Stimulated activated CD4-positive, alpha-beta T cell treated with anti-CD3 and anti-CD28 coated beads, Interleukin-1b, Interleukin-23, amount 100 ng/mL, for 4 hours (primary cell): Measurements from ENCODE around the gene AFDN.
"Not testable (repeated sequence)": the region's sequence is repeated elsewhere in the genome, so short reads cannot be mapped to it uniquely, and the experiment has no call there.

Experiments used
- DNase-seq, 2 donors: peaks; one replicate each; pipeline ENCODE4 v3.0.0-alpha.2; 2020; ENCODE audit warnings: low read depth in 2 of 2

AFDN gene

DNA sequence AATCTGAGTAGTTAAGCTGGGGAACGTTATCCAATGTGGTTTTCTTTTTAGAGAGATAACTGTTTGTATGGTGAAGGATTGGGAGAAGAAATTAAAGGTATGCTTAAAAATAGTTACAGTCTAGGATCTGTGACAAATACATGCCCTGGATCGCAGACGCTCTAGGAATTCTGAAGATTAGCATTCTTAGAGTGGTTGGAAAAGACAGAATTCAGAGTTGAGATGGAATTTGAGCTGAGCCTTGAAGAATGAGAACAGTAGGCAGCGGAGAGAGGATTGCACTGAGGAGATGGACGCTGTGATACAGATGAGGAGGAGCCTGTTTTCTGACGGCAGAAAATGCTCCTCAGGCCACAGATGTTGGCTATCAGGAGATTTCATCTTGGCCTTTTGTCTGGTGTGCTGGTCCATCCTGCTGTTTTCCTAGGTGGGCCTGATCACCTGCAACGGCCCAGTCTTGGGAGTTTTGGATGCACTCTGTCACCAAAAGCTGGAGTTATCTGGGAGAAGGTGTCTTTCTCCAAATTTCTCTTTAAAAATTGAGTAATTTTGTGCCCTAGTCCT lies 122.5 kb downstream of the AFDN start:
- DNase-seq = no peak

DNA sequence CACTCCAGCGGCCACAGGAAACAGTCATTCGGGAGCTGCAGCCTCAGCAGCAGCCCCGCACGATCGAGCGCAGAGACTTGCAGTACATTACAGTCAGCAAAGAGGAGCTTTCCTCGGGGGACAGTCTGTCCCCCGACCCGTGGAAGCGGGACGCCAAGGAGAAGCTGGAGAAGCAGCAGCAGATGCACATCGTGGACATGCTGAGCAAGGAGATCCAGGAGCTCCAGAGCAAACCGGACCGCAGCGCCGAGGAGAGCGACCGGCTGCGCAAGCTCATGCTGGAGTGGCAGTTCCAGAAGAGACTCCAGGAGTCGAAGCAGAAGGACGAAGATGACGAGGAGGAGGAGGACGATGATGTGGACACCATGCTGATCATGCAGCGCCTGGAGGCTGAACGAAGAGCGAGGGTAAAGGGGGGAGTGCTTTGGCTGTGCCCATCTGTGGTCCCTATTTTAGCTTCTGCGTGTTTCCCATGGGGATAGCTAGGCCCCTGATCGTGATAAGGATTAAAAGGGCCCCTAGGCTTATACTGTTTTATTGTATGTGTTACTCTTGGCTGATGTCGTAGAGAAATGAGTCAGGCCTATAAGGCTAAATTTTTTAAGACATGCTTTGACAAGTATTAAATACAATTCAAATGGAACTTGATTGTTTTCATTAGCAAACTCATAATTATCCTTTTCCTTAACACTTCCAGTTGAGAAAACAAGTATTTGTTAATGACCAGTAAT lies 125.2 kb downstream of the AFDN start:
- DNase-seq = no peak

DNA sequence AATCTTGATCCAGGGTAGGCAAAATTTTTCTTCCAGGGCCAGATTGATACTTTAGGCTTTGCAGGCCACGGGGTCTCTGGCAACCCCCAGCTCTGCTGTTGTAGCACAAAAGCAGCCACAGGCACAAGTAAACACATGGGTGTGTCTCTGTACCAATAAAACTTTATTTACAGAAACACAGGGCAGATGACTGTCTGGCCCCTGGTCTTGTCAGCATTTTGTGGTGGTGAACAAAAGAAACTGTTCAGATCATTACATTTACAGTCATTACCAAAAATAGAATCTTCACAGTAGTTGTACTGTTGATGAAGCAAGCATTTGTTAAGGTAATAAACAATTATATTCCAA lies 125.8 kb downstream of the AFDN start:
- no peak for DNase-seq

DNA sequence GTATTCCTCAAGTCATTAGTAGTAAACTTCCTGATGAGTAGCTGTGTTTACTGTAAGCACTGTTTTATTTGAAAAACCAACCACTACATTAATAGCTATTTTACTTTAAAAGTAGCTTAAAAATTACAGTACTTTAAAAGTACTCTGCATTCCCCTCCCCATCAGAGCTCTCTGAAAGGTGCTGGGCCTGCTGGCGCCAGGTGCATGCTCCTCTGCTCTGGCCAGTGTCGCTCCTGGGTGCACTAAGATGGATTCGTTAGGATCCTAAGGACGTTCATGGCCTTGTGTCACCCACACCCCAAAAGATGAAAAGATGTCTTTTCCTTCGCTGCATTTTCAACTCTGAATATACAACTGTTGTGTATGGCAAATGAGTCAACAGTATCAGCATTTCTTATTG lies 126.8 kb downstream of the AFDN start:
- no peak for DNase-seq

DNA sequence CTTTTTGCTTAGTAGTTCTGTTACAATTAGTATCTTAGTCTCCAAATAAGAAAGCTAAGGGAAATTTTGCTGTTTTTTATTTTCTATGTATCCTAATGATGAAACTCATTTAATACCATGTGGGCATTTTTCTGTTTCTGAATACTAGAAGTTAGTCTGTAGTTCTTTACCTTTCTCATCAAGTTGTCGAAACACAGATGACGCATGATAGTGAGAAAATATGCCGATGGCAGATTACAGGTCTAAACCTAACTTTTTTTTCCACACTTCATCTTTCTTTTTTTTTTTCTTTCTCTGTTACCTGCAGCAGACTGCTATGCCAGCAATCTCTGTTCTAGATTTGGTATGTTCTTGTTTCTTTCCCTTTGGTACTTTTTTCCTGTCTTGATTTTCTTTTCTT lies 127.4 kb downstream of the AFDN start:
- no peak for DNase-seq

DNA sequence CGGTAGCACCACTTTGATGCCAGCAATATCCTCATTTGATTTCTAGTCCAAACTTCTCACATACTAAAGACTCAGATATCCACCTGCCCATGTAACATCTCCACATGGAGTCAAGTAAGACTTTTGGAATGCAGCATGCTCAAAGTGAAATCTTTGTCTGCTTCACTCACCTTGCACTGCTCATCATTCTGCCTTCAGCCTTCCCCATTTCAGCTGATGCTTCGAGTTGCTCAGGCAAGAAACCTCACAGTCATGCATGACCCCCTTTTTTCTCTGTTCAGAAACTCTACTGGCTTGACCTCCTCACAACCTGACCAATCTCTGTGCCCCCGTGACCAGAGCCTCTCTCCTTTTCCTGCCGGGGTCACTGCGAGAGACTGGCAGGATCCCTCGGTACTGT lies 129.8 kb downstream of the AFDN start:
- DNase-seq = no peak

DNA sequence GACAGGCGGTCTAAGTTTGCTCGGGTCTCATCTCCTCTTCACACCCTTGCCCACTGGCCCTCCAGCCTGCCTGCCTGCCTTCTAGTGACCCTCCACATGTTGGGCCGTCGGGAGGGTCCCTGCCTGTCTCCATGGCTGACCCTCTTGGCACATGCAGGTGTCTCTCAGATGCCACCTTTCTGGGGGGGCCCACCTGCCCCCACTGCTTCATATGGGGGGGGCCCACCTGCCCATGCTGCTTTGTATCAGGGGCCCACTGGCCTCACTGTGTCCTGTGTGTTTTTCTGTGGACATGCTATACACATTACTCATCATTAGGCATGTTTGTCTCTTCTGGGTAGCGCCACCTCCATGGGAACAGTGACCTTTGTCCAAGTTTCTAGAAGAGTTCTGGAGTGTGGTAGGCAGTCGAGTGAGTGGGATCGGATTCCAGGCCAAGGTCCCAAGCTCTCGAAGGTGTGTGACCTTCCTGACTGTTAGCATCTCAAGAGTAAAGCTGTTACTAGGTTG lies 130.3 kb downstream of the AFDN start:
- no peak for DNase-seq

DNA sequence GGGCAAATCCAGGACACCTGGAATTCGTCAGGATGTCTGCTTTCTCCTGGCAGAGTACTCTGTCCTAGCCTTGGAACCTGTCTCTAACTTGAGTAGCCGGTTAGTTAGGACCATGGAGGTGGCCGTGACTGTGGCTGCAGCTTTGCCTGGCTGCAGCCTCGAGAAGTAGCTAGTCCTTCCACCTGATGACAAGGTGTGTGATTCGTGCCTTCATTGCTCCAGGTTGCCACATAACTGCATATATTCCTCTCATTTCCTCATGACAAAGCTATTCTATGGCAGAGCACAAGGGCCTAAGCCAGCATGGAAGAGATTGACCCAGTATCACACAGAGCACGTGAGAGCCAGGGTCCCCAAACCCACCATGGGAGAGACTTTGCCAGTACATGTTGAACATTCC lies 130.9 kb downstream of the AFDN start:
- no peak for DNase-seq

DNA sequence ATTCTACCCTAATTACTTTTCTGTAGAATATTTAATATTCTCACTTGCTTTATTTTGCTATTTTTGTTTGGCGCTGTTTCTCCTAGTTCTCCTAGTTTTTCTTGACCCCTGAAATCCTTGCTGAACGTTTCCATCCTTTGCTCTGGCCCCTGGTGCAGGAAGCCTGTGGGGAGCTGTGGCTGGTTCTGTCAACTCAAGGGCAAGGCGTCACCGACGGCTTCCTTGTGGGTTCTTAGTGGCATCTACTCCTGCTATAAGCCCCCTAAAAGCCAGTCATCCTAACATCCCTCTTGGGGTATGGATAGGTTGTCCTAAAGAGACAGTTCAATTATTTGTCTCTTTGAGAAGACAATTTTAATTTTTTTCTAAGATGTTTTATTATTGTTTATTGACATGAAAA lies 133.9 kb downstream of the AFDN start:
- DNase-seq = no peak

DNA sequence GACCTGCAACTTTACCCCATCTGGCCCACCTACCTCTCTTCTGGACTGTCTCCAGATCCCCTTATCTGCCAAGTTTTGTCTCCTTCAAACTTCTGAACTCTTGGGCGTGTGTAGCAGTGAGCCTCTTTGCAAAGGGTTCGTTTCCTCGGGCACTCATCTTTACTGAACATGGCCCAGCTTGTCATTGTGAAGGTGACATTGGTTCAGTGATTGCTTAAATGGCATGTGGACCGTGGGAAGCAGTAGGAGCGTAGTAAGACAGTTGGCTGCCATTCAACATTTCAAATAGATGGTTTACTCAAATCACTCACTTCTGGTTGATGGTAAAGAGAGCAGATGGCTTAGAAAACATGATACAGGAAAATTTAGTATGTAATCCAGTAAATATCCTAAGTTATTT lies 136.0 kb downstream of the AFDN start:
- DNase-seq = no peak

DNA sequence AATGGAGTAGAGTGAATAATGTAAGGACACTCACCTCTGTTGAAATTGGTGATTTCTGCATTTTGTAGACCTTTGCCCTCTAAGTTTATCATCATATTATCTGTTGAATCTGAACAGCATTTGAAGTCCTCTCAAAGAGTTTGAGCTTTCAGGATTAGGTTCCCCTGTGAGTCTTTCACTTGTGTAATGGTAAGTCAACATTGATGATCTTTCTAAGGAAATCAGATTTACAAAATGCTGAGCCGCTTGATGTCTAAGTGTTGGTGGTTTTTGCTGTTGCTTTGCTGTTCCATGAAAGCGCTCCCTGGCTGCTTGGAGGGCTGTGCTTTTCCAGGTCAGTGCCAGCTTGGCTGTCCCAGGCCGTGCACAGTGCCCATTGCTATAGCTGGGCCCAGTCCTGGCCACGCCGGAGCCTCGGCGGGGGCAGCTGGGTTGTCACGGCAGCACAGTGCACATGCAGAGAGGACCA lies 136.9 kb downstream of the AFDN start:
- no peak for DNase-seq

DNA sequence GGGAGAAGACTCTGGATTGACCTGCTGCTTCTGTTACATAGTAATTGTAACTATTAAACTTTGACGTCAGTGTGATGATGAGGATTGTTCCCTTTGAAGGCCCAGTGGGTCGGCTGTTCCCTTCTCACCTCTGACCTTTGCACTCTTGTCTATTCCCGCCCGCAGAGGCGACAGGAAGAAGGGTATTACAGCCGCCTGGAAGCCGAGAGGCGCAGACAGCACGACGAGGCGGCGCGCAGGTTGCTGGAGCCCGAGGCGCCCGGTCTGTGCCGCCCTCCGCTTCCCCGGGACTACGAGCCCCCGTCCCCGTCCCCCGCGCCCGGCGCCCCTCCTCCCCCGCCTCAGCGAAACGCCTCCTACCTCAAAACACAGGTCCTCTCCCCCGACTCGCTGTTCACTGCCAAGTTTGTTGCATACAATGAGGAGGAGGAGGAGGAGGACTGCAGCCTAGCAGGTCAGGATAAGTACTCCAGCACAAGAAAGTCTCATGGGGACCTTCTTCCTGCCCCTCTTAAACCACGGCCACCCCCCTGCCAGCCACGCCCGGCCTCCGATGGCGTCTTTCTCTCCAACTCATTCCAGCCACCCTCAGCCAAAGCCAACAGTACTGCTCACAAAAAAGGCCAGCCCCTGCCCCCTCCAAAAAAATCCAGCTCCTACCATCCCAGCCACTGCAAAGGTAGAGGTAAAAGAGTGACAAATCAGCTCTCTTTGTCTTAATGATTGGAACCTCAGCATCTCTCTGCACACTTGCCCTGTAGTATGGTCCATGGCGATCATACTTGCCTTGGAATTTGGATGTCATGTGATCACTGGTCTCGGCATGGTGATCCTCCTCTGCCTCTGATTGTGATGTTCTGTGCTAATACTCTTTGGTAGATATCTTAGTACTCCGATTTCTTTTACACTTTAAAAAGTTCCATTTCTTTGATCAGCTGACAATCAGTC lies 139.2 kb downstream of the AFDN start:
- DNase-seq = no peak

DNA sequence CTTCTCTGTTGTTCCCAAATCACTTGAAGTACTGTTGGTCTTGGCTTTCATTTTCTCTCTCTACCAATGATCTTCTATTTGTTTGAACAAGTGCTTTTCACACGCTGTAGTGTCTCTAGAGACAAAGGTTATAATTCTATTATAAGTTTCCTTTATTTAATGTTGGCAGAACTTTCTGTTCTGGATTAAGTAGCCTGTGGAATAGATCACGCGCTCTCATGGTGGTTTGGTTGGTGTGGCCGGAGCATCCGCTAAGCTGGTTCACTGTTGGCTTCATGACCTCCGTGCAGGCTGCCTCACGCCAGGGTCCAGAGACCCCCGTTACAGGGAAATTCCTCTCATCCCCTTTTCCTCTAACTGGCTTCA lies 139.8 kb downstream of the AFDN start:
- no peak for DNase-seq

DNA sequence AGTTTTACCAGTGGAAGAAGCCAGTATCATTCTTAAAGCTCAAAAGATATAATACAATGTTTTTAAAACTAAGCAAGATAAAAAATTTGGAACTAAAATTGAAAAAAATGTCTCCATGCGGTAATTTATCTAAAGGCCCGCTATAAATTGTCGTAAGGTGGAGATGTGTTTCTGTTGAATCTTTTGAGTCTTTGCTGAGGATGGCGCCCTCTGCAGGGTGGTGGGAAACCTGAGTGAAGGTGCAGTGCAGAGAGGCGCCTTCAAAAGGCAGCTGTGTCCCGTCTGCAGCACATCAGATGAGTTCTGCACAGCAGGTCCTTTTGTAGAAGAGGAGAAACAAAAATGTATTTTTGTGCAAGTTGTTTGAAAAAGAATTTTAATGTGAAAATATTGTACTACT lies 141.4 kb downstream of the AFDN start:
- DNase-seq = no peak

DNA sequence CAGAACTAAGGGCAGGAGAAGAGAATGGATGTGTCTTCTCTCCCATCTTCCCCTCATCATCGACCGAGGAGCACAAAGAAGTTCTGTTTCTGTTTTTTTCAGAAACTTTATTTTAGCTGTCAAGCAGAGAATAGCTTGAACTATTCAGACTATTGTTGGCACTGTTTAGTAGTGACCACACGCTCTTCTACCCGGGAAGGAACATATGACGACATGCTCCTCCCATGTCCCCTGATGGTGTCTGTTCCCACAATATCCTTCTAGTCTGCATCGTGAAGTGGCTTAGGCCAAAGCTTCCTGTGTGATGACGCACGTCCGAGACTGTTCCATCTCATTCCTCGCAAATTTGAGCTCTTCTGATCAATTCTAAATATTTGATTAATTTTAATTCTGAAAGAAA lies 143.5 kb downstream of the AFDN start:
- DNase-seq = no peak

DNA sequence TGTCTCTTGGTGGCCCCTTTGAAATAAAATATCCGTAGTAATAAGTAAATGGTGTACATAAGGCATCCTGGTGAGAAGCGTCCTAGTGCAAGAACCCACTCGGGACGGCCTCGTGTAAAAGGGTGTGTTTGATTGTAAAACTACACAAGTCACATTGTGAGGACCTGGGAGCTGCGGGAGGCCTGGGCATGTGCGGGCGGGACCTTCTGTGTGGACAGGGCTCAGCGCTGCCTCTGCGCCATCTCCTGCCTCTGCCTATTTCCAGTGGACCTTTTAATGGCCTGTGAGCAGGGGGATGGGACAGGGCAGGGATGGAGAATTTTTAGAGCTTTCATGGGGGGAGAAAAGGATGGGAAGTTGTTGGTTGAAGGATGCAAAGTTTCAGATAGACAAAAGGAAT lies 145.5 kb downstream of the AFDN start:
- no peak for DNase-seq

DNA sequence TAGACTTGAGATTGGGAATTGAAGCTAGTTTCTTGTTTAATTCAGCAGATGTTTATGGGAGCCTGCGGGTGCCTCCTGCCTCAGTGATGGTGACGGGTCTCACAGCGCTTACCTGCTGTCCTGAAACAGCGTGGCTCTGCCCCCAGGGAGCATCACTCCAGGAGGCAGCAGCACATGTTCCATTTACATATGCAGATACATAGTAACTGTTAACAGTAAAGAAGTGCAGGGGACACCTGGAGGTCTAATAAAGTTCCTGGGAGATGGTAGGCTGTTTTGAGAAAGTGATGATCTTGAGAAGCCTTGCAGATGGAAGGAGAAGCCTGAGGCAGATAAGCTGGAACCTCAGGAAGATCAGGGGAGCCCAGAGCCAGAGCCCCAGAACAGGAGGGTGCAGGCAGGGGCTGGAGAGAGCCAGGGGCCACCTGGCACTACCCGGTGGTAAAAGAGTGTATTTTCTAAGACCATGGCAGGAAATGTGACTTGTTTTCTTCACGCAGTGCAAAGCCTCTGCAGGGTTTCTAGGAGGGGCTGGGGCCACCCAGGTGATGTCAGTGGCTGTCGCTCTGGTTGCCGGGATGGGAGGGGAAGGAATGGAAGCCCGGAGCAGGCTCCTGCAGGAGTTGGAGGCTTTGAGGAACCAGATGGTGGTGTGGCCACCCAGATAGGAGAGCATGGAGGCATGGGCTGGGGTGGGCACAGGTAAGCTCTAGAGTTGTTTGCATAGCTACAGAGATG lies 146.6 kb downstream of the AFDN start:
- no peak for DNase-seq

DNA sequence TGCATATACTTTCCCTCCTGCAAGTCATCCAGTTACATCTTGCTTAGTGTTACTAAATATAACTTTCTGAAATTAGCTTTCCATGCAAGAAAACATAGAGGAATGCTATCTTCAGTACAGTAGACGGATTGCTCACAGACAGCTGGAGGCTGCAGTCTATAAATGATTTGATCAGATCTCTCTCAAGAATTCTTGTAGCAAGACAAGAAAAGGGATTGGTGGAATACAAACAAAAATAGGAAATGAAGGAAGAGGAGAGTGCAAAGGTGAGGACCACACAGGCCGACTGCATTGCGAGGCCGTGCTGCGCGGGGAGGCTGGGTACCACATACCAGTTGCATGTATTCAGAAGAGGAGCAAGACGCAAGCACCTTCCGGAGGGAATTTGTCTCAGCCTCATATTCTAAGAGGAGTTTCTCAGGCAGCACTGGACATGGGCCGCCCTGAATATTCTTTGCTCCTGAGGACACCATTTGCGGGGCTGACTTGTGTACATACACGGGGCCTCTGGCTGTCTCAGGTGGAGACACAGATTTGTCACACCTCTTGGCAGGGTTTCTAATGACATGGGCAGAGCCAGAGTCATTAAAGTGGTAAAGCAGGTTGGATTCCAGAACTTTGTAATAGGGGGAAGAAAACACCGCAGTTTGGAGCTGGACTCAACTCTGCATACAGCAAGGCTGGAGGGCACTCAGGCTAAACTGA lies 148.1 kb downstream of the AFDN start:
- DNase-seq = no peak

DNA sequence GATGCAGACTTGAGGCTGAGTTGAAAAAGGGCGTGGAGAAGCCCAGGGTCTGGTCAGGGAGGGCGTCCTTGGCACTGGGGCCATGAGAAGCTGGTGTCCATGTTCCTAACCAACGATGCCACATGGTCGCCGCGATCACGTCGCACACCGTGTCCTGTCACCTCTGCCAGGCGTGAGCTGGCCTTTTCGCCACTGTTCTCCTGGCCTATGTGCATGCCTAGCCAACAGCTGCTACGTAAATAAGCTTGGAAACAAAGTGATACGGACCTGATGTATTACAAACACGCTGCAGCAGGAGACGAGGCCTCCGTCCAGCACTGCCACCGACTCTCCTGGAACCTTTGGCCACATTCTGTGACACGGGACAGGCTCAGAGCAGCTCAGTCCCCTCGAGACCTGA lies 148.7 kb downstream of the AFDN start:
- DNase-seq = no peak

DNA sequence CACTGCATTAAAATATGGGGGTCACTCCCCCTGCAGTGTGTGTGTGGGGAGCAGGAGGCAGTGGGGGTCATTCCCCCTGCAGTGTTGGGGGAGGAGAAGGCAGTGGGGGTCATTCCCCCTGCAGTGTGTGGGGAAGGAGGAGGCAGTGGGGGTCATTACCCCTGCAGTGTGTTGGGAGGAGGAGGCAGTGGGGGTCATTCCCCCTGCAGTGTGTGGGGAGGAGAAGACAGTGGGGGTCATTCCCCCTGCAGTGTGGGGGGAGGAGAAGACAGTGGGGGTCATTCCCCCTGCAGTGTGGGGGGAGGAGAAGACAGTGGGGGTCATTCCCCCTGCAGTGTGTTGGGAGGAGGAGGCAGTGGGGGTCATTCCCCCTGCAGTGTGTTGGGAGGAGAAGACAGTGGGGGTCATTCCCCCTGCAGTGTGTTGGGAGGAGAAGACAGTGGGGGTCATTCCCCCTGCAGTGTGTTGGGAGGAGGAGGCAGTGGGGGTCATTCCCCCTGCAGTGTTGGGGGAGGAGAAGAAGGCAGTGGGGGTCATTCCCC lies 149.5 kb downstream of the AFDN start:
- DNase-seq = not testable (repeated sequence)

DNA sequence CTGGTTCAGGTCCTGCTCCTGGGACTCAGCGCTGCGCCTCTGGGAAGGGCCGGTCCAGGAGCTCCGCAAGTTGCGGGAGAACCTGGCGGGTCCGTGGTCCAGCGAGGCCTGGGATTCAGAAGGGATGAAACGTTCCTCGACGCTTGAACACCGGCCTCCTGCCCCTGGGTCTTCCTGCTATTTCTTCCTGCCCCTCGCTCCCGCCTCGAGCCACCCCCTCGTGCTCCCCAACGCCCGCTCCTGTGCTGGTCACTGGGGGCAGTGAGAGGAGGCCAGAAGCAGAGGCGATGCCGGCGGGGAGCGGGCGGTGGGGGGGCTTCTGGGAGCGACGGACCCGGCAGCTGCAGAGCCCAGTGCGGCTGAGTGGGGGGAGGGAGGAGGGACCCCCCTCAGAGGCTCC lies 150.0 kb downstream of the AFDN start:
- no peak for DNase-seq
